Measurements from ENCODE around the gene HDDC2. TPM values are rescaled to one million over a fixed set of nuclear protein-coding genes. Genes with fewer than 3 reads are reported as not detected.

Gene HDDC2
- total RNA-seq, 1 experiment from 2014 or later: 96.8 TPM

GRCh38 chr6:125269328-125269985 lies 32.3 kb downstream of the HDDC2 start:
- H3K4me1 ChIP-seq (ENCODE audit: insufficient read depth, low read length): peaks cover 11% of the 10 kb centered on the region
- ChIA-PET POLR2A (ENCODE audit: unreplicated experiment) (no interaction called here), CTCF (no interaction called here)
- no peak overlapping the region for H3K4me3 ChIP-seq (ENCODE audit: low read length)
- intact Hi-C loops (cut with micrococcal nuclease): no loop called here
- H2AFZ ChIP-seq (ENCODE audit: low read length): no peak overlapping the region
- H3K79me2 ChIP-seq (ENCODE audit: low read length): no peaks in the 10 kb centered on the region
- no peak for TF ChIP-seq CTCF (conservative IDR thresholded peaks at IDR 0.05; ENCODE audit: low read depth, low read length)
- no peak for TF ChIP-seq EZH2 (IDR thresholded peaks at IDR 0.05; ENCODE audit: low read length, unreplicated experiment)
- ATAC-seq (no peak), DNase-seq (no peak)
- no peaks in the 10 kb centered on the region for H3F3A ChIP-seq (ENCODE audit: low read length, unreplicated experiment)
- no peaks in the 10 kb centered on the region; the same call in 1 of the 2 replicates for H3K36me3 ChIP-seq (ENCODE audit: low read depth, low read length)
- H3K9me2 ChIP-seq (replicated peaks; ENCODE audit: low read length): no peaks in the 10 kb centered on the region
- H3K9me3 ChIP-seq (ENCODE audit: low read length): no peaks in the 10 kb centered on the region
- no peaks in the 10 kb centered on the region for H3K27me3 ChIP-seq (ENCODE audit: low read length)
- no TSS peak for BruUV-seq (replicated peaks)
- H4K20me1 ChIP-seq (ENCODE audit: low read length): no peaks in the 10 kb centered on the region
- H3K9ac ChIP-seq (ENCODE audit: low read length): no peak overlapping the region
- H3K4me2 ChIP-seq (ENCODE audit: low read length): no peak overlapping the region
- H3K27ac ChIP-seq (ENCODE audit: low read length): no peak overlapping the region

GRCh38 chr6:125268765-125269164 lies 33.0 kb downstream of the HDDC2 start:
- intact Hi-C loops (cut with micrococcal nuclease): no loop called here
- Histone ChIP-seq H3K9me3 (ENCODE audit: low read length) (no peaks in the 10 kb centered on the region), H3F3A (ENCODE audit: low read length, unreplicated experiment) (no peaks in the 10 kb centered on the region), H3K9ac (ENCODE audit: low read length) (no peak overlapping the region), H3K9me2 (replicated peaks; ENCODE audit: low read length) (no peaks in the 10 kb centered on the region), H2AFZ (ENCODE audit: low read length) (no peak overlapping the region), H3K4me1 (ENCODE audit: insufficient read depth, low read length) (peaks cover 5% of the 10 kb centered on the region), H3K4me2 (ENCODE audit: low read length) (no peak overlapping the region), H3K36me3 (ENCODE audit: low read depth, low read length) (no peaks in the 10 kb centered on the region; the same call in 1 of the 2 replicates), H3K27ac (ENCODE audit: low read length) (no peak overlapping the region), H3K79me2 (ENCODE audit: low read length) (no peaks in the 10 kb centered on the region), H3K27me3 (ENCODE audit: low read length) (no peaks in the 10 kb centered on the region), H4K20me1 (ENCODE audit: low read length) (no peaks in the 10 kb centered on the region), H3K4me3 (ENCODE audit: low read length) (no peak overlapping the region)
- ChIA-PET CTCF (no interaction called here), POLR2A (ENCODE audit: unreplicated experiment) (no interaction called here)
- BruUV-seq (replicated peaks): no TSS peak
- TF ChIP-seq EZH2phosphoT487 (IDR thresholded peaks at IDR 0.05; ENCODE audit: borderline replicate concordance, low read length) (no peak), CTCF (conservative IDR thresholded peaks at IDR 0.05; ENCODE audit: low read depth, low read length) (no peak), EZH2 (IDR thresholded peaks at IDR 0.05; ENCODE audit: low read length, unreplicated experiment) (no peak)
- no peak for ATAC-seq
- no peak for DNase-seq

GRCh38 chr6:125267806-125268523 lies 33.8 kb downstream of the HDDC2 start:
- Histone ChIP-seq H3K9ac (ENCODE audit: low read length) (no peak overlapping the region), H2AFZ (ENCODE audit: low read length) (no peak overlapping the region), H4K20me1 (ENCODE audit: low read length) (no peaks in the 10 kb centered on the region), H3K4me2 (ENCODE audit: low read length) (no peak overlapping the region), H3K36me3 (ENCODE audit: low read depth, low read length) (no peaks in the 10 kb centered on the region; the same call in 1 of the 2 replicates), H3K79me2 (ENCODE audit: low read length) (no peaks in the 10 kb centered on the region), H3K27me3 (ENCODE audit: low read length) (no peaks in the 10 kb centered on the region), H3K9me2 (replicated peaks; ENCODE audit: low read length) (no peaks in the 10 kb centered on the region), H3K9me3 (ENCODE audit: low read length) (no peaks in the 10 kb centered on the region), H3K27ac (ENCODE audit: low read length) (no peak overlapping the region), H3F3A (ENCODE audit: low read length, unreplicated experiment) (no peaks in the 10 kb centered on the region), H3K4me3 (ENCODE audit: low read length) (no peak overlapping the region), H3K4me1 (ENCODE audit: insufficient read depth, low read length) (no peaks in the 10 kb centered on the region)
- intact Hi-C loops (cut with micrococcal nuclease): no loop called here
- DNase-seq: peak; percentile 4
- ChIA-PET POLR2A (ENCODE audit: unreplicated experiment) (no interaction called here), CTCF (no interaction called here)
- ATAC-seq: no peak
- TF ChIP-seq CTCF (conservative IDR thresholded peaks at IDR 0.05; ENCODE audit: low read depth, low read length): no peak
- no peak for TF ChIP-seq EZH2 (IDR thresholded peaks at IDR 0.05; ENCODE audit: low read length, unreplicated experiment)
- TF ChIP-seq EZH2phosphoT487 (IDR thresholded peaks at IDR 0.05; ENCODE audit: borderline replicate concordance, low read length): no peak
- no TSS peak for BruUV-seq (replicated peaks)
